NB4 (cell line): ENCODE measurements around the gene CBX1.

Source experiments
- DNase-seq: peaks from one replicate; pipeline ENCODE4 v3.0.0; 2010; ENCODE audit warnings: low read depth
- H3K4me3 ChIP-seq: one replicate; pipeline ENCODE4 v1.5.1; 2011; ENCODE audit warnings: mild to moderate bottlenecking, low read depth, low read length, moderate library complexity
- MYC ChIP-seq: IDR thresholded peaks from 2 replicates; pipeline ENCODE4 v1.6.1; 2011; ENCODE audit warnings: low read depth, low read length
- POLR2A ChIP-seq: IDR thresholded peaks from 2 replicates; pipeline ENCODE4 v1.6.1; 2011; ENCODE audit warnings: mild to moderate bottlenecking; ENCODE audit not compliant: insufficient read length; ENCODE audit errors: extremely low read depth
- TF ChIP-seq, protein P1 (sequence below): IDR thresholded peaks from one replicate; pipeline ENCODE4 v1.5.1; 2012; ENCODE audit warnings: low read depth, low read length
- TF ChIP-seq, protein P2 (sequence below): IDR thresholded peaks from 2 replicates; pipeline ENCODE4 v1.6.1; 2011; ENCODE audit warnings: low read depth, low read length

Gene CBX1

DNA sequence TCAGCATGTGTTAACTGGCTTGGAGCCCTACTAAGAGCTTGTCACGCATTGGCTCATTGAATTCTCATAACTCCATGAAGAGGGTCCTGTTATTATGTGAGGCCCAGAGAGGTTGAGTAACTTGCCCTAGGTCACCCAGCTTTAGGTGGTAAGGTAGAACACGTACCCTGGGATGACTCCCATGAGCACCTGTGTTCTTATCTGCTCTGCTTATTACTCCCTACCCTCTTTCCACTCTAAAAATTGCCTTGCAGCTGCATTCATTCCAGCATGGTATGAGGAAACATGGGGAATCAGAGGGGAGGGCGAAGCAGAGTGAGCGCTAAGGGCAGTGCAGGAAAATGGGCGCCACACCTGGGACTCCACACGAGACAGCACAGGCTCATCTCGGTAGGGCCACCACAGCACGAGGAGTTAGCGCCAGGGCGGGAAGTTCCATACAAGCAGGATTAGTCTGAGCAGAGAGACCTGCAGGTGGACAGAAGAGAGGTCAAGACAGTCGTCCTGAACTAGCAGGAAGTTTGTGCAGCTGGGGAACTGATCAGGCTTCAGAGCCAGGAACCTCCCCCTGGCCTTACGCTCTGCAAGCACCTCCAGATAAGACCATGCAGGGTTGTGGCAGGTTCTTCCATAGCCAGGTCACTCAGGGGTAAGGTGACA, 73.8 kb downstream of the CBX1 start:
- H3K4me3 ChIP-seq = no peak overlapping the region
- TF ChIP-seq, protein P1, sequence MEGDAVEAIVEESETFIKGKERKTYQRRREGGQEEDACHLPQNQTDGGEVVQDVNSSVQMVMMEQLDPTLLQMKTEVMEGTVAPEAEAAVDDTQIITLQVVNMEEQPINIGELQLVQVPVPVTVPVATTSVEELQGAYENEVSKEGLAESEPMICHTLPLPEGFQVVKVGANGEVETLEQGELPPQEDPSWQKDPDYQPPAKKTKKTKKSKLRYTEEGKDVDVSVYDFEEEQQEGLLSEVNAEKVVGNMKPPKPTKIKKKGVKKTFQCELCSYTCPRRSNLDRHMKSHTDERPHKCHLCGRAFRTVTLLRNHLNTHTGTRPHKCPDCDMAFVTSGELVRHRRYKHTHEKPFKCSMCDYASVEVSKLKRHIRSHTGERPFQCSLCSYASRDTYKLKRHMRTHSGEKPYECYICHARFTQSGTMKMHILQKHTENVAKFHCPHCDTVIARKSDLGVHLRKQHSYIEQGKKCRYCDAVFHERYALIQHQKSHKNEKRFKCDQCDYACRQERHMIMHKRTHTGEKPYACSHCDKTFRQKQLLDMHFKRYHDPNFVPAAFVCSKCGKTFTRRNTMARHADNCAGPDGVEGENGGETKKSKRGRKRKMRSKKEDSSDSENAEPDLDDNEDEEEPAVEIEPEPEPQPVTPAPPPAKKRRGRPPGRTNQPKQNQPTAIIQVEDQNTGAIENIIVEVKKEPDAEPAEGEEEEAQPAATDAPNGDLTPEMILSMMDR = no peak
- TF ChIP-seq POLR2A (no peak), MYC (no peak)
- TF ChIP-seq, protein P2, sequence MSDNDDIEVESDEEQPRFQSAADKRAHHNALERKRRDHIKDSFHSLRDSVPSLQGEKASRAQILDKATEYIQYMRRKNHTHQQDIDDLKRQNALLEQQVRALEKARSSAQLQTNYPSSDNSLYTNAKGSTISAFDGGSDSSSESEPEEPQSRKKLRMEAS = no peak
- no peak for DNase-seq

DNA sequence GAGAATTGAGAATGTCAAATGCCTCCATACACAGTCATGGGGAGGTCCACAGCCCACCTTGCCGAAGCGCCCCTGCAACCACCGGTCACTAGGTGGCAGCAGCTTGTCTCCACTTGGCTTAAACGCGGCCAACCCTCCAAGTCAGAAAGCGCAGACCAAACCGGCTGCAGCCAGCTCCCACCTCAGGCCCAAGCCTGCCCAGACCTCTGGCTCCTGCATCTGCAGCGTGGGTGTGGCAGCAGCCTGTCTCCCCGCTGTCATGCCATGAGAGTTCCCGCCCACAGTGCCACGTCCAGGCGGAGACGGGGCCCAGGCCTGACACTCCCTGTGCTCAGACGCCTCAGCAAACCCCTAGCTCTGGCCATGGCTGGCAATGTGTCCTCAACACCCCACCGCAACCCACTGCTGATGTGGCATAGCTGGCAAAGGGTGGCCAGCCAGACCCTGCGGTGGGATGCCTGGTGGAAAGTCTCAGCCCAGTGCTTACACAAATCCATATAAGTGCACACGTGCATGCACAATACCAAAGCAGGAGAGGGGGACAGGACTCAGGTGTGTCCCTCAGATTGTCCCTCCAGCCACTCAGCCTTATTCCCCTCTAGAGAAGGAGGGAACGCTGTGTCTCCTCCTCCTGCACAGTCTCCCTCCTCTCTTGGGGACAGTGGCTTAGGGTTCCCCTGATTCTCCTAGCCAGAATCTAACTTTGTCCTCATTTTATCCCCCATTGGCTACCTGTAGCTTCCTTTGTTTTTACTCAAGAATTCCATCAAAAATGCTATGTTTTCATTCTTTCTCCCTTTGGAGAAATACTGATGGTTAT, 74.6 kb downstream of the CBX1 start:
- no peak overlapping the region for H3K4me3 ChIP-seq
- DNase-seq = peak; percentile 89
- TF ChIP-seq, protein P1 = peak; percentile 88
- TF ChIP-seq POLR2A = no peak
- TF ChIP-seq, protein P2 = peak; percentile 74; the same call in 1 of the 2 replicates
- TF ChIP-seq MYC = peak; percentile 66

DNA sequence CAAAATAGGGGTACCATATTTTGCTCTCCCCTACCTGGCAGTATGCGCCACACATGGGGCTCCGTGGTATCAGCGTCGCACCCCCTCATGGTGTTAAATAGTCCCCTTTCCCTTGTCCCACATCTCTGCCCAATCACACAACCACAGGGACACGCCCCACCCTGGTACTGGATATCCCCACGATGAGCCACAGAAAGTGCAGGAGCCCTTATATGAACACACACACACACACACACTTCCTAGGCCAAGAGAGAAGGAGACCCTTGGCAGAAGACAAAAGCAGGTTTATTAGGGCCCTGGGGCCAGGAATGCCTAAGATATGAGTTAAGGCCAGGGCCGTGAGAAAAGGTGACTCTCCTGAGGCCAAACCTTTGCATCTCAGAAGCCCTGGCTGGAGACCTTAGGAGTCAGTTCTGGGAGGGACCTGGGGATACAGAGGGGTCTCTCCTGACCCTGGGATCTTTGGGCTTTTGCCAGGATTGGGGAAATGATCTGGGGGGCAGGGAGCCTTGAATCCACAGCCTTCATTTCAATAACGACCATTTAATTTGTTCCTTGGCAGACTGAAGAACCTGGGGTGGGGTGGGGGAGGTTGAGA, 75.3 kb downstream of the CBX1 start:
- no peak overlapping the region for H3K4me3 ChIP-seq

DNA sequence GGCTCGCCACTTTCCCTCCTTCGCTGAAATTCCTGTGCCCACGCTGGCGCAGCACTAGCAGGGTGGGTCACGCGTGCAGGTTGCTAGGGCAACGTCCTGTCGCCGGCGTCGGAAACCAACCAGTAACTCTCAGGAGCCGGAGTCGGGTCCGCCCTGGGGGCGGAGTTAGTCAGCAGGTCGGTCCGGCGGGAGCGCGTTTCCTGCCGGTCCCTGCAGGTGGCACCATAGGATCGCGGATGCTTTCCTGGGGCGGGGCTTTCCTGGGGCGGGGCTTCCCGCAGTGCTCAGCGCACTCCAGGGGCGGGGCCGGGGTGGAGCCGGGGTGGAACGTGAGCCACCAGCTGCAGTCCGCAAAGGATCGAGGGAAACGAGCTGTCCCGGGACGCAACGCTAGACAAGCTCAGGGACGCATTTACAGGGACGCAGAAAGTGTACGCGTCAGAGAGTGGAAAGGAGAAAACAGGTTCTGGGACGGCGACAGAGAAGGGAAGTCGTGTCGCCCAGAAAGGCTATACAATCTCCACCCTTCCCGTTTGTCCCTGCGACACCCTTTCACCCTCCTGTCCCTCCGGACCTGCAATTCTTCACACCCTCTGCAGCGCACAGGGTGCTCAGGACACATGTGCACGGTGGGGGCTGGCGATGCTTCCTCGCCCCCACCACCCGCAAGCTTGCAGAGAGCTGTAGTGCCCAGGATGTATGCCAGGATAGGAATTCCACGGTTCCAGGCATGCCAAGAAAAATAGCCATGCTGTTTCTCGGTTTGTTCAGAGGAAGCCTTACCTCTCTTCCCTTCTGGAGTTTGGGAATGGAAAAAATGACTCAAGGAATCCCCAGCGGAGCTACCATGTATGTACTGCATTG, 76.0 kb downstream of the CBX1 start:
- DNase-seq = peak; percentile 95
- H3K4me3 ChIP-seq = peak overlapping the region; percentile 61
- TF ChIP-seq, protein P2 = peak; percentile 64
- TF ChIP-seq MYC (no peak), POLR2A (no peak)
- TF ChIP-seq, protein P1 = peak; percentile 60

More for the DNA sequence above, 75.3 kb downstream of the CBX1 start:
- TF ChIP-seq MYC (no peak), POLR2A (no peak)
- TF ChIP-seq, protein P2 = no peak
- TF ChIP-seq, protein P1 = no peak
- DNase-seq = no peak
